GM23338 (cell line): ENCODE results near the gene TRPC4AP. TPM values are rescaled to one million over a fixed set of nuclear protein-coding genes. Genes with fewer than 3 reads are reported as not detected.

Source experiments
- ATAC-seq: fragments of 200-7000 bp; cut with Tn5 transposase; 3 replicates; pipeline ENCODE4 v1.9.1; 2020
- DNase-seq: peaks from one replicate; pipeline ENCODE4 v3.0.0-alpha.2; 2015; ENCODE audit warnings: low spot score
- H2AFZ ChIP-seq: fragments of 200-600 bp; sonication (generic); 2 replicates; pipeline ENCODE4 v1.8.0; 2016; ENCODE audit warnings: antibody characterized with exemption, mild to moderate bottlenecking, moderate library complexity
- H3F3A ChIP-seq: fragments of 200-600 bp; sonication (generic); replicated peaks from 2 replicates; pipeline ENCODE4 v1.8.0; 2017; ENCODE audit warnings: antibody characterized with exemption, mixed run types, low read depth
- H3K27ac ChIP-seq: fragments of 200-600 bp; sonication (generic); 2 replicates; pipeline ENCODE4 v1.6.1; 2016; ENCODE audit warnings: low read depth
- H3K27me3 ChIP-seq: fragments of 200-600 bp; sonication (generic); 2 replicates; pipeline ENCODE4 v1.8.0; 2016; ENCODE audit warnings: mild to moderate bottlenecking, mixed run types, moderate library complexity; ENCODE audit not compliant: insufficient read depth
- H3K36me3 ChIP-seq: fragments of 200-600 bp; sonication (generic); 2 replicates; pipeline ENCODE4 v1.8.0; 2016; ENCODE audit warnings: mild to moderate bottlenecking; ENCODE audit not compliant: insufficient read depth
- H3K4me1 ChIP-seq: fragments of 200-600 bp; sonication (generic); 2 replicates; pipeline ENCODE4 v1.8.0; 2016; ENCODE audit warnings: mild to moderate bottlenecking, moderate library complexity; ENCODE audit not compliant: insufficient read depth
- H3K4me2 ChIP-seq: fragments of 200-600 bp; sonication (generic); 2 replicates; pipeline ENCODE4 v1.7.1; 2017; ENCODE audit warnings: mixed run types
- H3K4me3 ChIP-seq: fragments of 200-600 bp; sonication (generic); 2 replicates; pipeline ENCODE4 v1.6.1; 2016; ENCODE audit warnings: mixed run types
- H3K79me2 ChIP-seq: fragments of 200-600 bp; sonication (generic); replicated peaks from 2 replicates; pipeline ENCODE4 v1.8.0; 2017; ENCODE audit warnings: mild to moderate bottlenecking; ENCODE audit not compliant: insufficient read depth
- H3K9me2 ChIP-seq: fragments of 200-600 bp; sonication (generic); 2 replicates; pipeline ENCODE4 v1.8.0; 2017; ENCODE audit not compliant: insufficient read depth
- H4K20me1 ChIP-seq: fragments of 200-600 bp; sonication (generic); replicated peaks from 2 replicates; pipeline ENCODE4 v1.8.0; 2017; ENCODE audit warnings: mild to moderate bottlenecking; ENCODE audit not compliant: insufficient read depth
- H3K27ac Mint-ChIP-seq: 2 replicates; pipeline ENCODE4 v1.8.0; 2020; ENCODE audit warnings: inconsistent platforms, mild to moderate bottlenecking, moderate library complexity, mixed read lengths
- H3K27me3 Mint-ChIP-seq: 3 replicates; pipeline ENCODE4 v1.8.0; 2022; ENCODE audit warnings: low read depth, mild to moderate bottlenecking, moderate library complexity, mixed read lengths, inconsistent platforms; ENCODE audit not compliant: insufficient read depth, poor library complexity
- H3K36me3 Mint-ChIP-seq: 3 replicates; pipeline ENCODE4 v1.8.0; 2021; ENCODE audit warnings: low read depth, mild to moderate bottlenecking, inconsistent platforms, moderate library complexity, mixed read lengths
- H3K4me1 Mint-ChIP-seq: 3 replicates; pipeline ENCODE4 v1.8.0; 2020; ENCODE audit warnings: mild to moderate bottlenecking, inconsistent platforms, mixed read lengths
- H3K4me3 Mint-ChIP-seq: 3 replicates; pipeline ENCODE4 v1.8.0; 2021; ENCODE audit warnings: moderate library complexity, mild to moderate bottlenecking, inconsistent platforms, mixed read lengths
- H3K9me3 Mint-ChIP-seq: 3 replicates; pipeline ENCODE4 v1.8.0; 2020; ENCODE audit warnings: moderate library complexity, mild to moderate bottlenecking, inconsistent platforms, mixed read lengths
- CREB1 ChIP-seq: fragments of 250-450 bp; sonication (Bioruptor Pico); IDR thresholded peaks from 2 replicates; pipeline ENCODE4 v1.5.0; 2020; ENCODE audit warnings: low read depth, mild to moderate bottlenecking, moderate library complexity
- EZH2 ChIP-seq: fragments of 200-600 bp; sonication (generic); IDR thresholded peaks from one replicate; pipeline ENCODE4 v1.8.0; 2017; ENCODE audit warnings: antibody characterized with exemption, mild to moderate bottlenecking, low read depth; ENCODE audit not compliant: unreplicated experiment
- EZH2phosphoT487 ChIP-seq: fragments of 200-600 bp; sonication (generic); IDR thresholded peaks from one replicate; pipeline ENCODE4 v1.8.1; 2018; ENCODE audit warnings: antibody characterized with exemption; ENCODE audit not compliant: unreplicated experiment
- JUNB ChIP-seq: IDR thresholded peaks from one replicate; pipeline ENCODE4 v1.6.1; 2016; ENCODE audit warnings: antibody characterized with exemption; ENCODE audit not compliant: unreplicated experiment
- NANOG ChIP-seq: IDR thresholded peaks from 2 replicates; pipeline ENCODE4 v1.6.1; 2016; ENCODE audit warnings: antibody characterized with exemption, borderline replicate concordance
- POLR2AphosphoS5 ChIP-seq: IDR thresholded peaks from 2 replicates; pipeline ENCODE4 v1.6.1; 2016; ENCODE audit warnings: antibody characterized with exemption, low read depth
- REST ChIP-seq: IDR thresholded peaks from one replicate; pipeline ENCODE4 v1.6.1; 2018; ENCODE audit warnings: antibody characterized with exemption; ENCODE audit not compliant: unreplicated experiment
- STAT1 ChIP-seq: IDR thresholded peaks from one replicate; pipeline ENCODE4 v1.6.1; 2016; ENCODE audit warnings: antibody characterized with exemption; ENCODE audit not compliant: unreplicated experiment
- ZNF114 ChIP-seq: fragments of 250-450 bp; sonication (Bioruptor Pico); IDR thresholded peaks from 2 replicates; pipeline ENCODE4 v1.5.0; 2020; ENCODE audit warnings: mild to moderate bottlenecking, moderate library complexity
- ZNF331 ChIP-seq: fragments of 250-450 bp; sonication (Bioruptor Pico); IDR thresholded peaks from 2 replicates; pipeline ENCODE4 v1.5.0; 2020; ENCODE audit warnings: low read depth, mild to moderate bottlenecking, moderate library complexity
- polyA plus RNA-seq: library from polyadenylated mRNA; unstranded; fragments of >200 nt; fragmentation: Nextera tagmentation; extraction: Ambion mirVana; gene quantifications from 2 replicates; pipeline ENCODE4 v1.2.1, GENCODE V29; 2016
- total RNA-seq: library from RNA; depleted of rRNA; stranded (reverse); fragments of >200 nt; shearing (Covaris generic); gene quantifications from 2 replicates; pipeline ENCODE4 v1.2.3, GENCODE V29; 2014
- TF ChIP-seq, protein P1 (sequence below): fragments of 250-450 bp; sonication (Bioruptor Pico); IDR thresholded peaks from 2 replicates; pipeline ENCODE4 v1.5.0; 2020; ENCODE audit warnings: mild to moderate bottlenecking, moderate library complexity
- TF ChIP-seq, protein P2 (sequence below): IDR thresholded peaks from 2 replicates; pipeline ENCODE4 v1.6.1; 2016; ENCODE audit warnings: antibody characterized with exemption
- TF ChIP-seq, protein P3 (sequence below), 2 experiments: fragments of 200-600 bp in 1 of 2; sonication (generic) in 1 of 2; conservative IDR thresholded peaks; 2 replicates each; pipeline versions ENCODE4 v1.5.1 to v1.6.1; 2016 to 2017; ENCODE audit warnings: antibody characterized with exemption in 2 of 2, low read depth in 2 of 2, mild to moderate bottlenecking in 2 of 2, moderate library complexity in 1 of 2

The TRPC4AP gene
- total and polyA plus RNA-seq, 2 experiments from 2014 or later = 48.8 to 89.5 TPM

- Mint-ChIP-seq H3K36me3 (peaks cover 51% of the 10 kb centered on the region), H3K27ac (no peak overlapping the region), H3K27me3 (no peaks in the 10 kb centered on the region), H3K9me3 (no peaks in the 10 kb centered on the region; the same call in 2 of the 3 replicates), H3K4me1 (no peaks in the 10 kb centered on the region), H3K4me3 (no peak overlapping the region)
- DNase-seq = no peak
- TF ChIP-seq JUNB = no peak
- no peak for TF ChIP-seq EZH2phosphoT487
- no peak for TF ChIP-seq ZNF114 (CRISPR knock-in tag)
- TF ChIP-seq POLR2AphosphoS5 = no peak
- TF ChIP-seq, protein P1, sequence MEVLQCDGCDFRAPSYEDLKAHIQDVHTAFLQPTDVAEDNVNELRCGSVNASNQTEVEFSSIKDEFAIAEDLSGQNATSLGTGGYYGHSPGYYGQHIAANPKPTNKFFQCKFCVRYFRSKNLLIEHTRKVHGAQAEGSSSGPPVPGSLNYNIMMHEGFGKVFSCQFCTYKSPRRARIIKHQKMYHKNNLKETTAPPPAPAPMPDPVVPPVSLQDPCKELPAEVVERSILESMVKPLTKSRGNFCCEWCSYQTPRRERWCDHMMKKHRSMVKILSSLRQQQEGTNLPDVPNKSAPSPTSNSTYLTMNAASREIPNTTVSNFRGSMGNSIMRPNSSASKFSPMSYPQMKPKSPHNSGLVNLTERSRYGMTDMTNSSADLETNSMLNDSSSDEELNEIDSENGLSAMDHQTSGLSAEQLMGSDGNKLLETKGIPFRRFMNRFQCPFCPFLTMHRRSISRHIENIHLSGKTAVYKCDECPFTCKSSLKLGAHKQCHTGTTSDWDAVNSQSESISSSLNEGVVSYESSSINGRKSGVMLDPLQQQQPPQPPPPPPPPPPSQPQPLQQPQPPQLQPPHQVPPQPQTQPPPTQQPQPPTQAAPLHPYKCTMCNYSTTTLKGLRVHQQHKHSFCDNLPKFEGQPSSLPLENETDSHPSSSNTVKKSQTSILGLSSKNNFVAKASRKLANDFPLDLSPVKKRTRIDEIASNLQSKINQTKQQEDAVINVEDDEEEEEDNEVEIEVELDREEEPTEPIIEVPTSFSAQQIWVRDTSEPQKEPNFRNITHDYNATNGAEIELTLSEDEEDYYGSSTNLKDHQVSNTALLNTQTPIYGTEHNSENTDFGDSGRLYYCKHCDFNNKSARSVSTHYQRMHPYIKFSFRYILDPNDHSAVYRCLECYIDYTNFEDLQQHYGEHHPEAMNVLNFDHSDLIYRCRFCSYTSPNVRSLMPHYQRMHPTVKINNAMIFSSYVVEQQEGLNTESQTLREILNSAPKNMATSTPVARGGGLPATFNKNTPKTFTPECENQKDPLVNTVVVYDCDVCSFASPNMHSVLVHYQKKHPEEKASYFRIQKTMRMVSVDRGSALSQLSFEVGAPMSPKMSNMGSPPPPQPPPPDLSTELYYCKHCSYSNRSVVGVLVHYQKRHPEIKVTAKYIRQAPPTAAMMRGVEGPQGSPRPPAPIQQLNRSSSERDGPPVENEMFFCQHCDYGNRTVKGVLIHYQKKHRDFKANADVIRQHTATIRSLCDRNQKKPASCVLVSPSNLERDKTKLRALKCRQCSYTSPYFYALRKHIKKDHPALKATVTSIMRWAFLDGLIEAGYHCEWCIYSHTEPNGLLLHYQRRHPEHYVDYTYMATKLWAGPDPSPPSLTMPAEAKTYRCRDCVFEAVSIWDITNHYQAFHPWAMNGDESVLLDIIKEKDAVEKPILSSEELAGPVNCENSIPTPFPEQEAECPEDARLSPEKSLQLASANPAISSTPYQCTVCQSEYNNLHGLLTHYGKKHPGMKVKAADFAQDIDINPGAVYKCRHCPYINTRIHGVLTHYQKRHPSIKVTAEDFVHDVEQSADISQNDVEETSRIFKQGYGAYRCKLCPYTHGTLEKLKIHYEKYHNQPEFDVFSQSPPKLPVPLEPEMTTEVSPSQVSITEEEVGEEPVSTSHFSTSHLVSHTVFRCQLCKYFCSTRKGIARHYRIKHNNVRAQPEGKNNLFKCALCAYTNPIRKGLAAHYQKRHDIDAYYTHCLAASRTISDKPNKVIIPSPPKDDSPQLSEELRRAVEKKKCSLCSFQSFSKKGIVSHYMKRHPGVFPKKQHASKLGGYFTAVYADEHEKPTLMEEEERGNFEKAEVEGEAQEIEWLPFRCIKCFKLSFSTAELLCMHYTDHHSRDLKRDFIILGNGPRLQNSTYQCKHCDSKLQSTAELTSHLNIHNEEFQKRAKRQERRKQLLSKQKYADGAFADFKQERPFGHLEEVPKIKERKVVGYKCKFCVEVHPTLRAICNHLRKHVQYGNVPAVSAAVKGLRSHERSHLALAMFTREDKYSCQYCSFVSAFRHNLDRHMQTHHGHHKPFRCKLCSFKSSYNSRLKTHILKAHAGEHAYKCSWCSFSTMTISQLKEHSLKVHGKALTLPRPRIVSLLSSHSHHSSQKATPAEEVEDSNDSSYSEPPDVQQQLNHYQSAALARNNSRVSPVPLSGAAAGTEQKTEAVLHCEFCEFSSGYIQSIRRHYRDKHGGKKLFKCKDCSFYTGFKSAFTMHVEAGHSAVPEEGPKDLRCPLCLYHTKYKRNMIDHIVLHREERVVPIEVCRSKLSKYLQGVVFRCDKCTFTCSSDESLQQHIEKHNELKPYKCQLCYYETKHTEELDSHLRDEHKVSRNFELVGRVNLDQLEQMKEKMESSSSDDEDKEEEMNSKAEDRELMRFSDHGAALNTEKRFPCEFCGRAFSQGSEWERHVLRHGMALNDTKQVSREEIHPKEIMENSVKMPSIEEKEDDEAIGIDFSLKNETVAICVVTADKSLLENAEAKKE (CRISPR knock-in tag) = no peak
- TF ChIP-seq ZNF331 = no peak
- TF ChIP-seq, protein P2, sequence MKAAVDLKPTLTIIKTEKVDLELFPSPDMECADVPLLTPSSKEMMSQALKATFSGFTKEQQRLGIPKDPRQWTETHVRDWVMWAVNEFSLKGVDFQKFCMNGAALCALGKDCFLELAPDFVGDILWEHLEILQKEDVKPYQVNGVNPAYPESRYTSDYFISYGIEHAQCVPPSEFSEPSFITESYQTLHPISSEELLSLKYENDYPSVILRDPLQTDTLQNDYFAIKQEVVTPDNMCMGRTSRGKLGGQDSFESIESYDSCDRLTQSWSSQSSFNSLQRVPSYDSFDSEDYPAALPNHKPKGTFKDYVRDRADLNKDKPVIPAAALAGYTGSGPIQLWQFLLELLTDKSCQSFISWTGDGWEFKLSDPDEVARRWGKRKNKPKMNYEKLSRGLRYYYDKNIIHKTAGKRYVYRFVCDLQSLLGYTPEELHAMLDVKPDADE = no peak
- TF ChIP-seq STAT1 = no peak
- TF ChIP-seq CREB1 (CRISPR knock-in tag) = no peak
- TF ChIP-seq, protein P3, sequence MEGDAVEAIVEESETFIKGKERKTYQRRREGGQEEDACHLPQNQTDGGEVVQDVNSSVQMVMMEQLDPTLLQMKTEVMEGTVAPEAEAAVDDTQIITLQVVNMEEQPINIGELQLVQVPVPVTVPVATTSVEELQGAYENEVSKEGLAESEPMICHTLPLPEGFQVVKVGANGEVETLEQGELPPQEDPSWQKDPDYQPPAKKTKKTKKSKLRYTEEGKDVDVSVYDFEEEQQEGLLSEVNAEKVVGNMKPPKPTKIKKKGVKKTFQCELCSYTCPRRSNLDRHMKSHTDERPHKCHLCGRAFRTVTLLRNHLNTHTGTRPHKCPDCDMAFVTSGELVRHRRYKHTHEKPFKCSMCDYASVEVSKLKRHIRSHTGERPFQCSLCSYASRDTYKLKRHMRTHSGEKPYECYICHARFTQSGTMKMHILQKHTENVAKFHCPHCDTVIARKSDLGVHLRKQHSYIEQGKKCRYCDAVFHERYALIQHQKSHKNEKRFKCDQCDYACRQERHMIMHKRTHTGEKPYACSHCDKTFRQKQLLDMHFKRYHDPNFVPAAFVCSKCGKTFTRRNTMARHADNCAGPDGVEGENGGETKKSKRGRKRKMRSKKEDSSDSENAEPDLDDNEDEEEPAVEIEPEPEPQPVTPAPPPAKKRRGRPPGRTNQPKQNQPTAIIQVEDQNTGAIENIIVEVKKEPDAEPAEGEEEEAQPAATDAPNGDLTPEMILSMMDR (conservative IDR thresholded peaks at IDR 0.05; ENCODE audit: low read depth in 2 of 2) = no peak
- no peak for TF ChIP-seq NANOG
- no peak for TF ChIP-seq EZH2
- TF ChIP-seq REST = no peak
- H3K4me1 ChIP-seq = no peaks in the 10 kb centered on the region
- no peaks in the 10 kb centered on the region for H3K9me2 ChIP-seq
- H4K20me1 ChIP-seq = peaks cover 4% of the 10 kb centered on the region
- H3K36me3 ChIP-seq = peaks cover 16% of the 10 kb centered on the region
- no peak overlapping the region for H3K4me3 ChIP-seq
- H3K27ac ChIP-seq = no peak overlapping the region
- no peak for ATAC-seq
- H3K79me2 ChIP-seq = no peaks in the 10 kb centered on the region
- H3K4me2 ChIP-seq = no peak overlapping the region
- no peak overlapping the region for H2AFZ ChIP-seq
- H3F3A ChIP-seq = no peaks in the 10 kb centered on the region
- H3K27me3 ChIP-seq = no peaks in the 10 kb centered on the region
Observed at GRCh38 chr20:35015863-35016193, 76.8 kb downstream of the TRPC4AP start.
